PC-9 (cell line): ENCODE data around the gene SCIN.

Experiments
- EZH2 ChIP-seq: fragments of 200-600 bp; sonication (generic); IDR thresholded peaks from 2 replicates; pipeline ENCODE4 v1.8.0; 2017; ENCODE audit warnings: antibody characterized with exemption, low read depth
- TF ChIP-seq, protein P1 (sequence below): fragments of 200-600 bp; sonication (generic); conservative IDR thresholded peaks from 2 replicates; pipeline ENCODE4 v1.6.1; 2017; ENCODE audit warnings: mixed run types, antibody characterized with exemption, mild to moderate bottlenecking, moderate library complexity

DNA sequence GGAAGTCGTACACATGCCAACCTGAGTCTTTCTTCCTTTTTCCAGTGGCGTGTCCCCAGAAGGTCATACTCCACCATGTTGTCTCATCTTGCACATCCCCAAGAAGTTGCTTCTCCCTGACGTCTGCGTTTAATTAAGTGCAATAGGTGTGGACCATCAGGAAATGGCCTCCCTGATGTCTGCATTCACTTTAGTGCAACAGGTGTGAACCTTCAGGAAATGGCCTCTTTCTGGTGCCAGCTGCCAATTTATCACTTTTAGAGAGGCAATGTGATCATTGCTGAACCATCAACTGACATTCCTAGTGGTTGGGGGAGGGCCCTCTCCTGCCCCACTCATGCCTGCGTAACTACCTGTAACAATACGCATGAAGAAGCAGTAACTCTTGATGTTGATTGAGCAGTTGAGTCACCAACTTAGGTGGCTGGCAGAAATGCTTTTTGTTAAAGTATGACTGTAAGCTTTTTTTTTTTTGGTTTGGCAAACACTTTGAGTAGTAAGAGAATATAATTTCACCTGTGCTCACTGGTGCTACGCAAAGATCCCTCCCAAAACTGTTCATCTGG is 25.8 kb downstream of the SCIN start:
- TF ChIP-seq, protein P1, sequence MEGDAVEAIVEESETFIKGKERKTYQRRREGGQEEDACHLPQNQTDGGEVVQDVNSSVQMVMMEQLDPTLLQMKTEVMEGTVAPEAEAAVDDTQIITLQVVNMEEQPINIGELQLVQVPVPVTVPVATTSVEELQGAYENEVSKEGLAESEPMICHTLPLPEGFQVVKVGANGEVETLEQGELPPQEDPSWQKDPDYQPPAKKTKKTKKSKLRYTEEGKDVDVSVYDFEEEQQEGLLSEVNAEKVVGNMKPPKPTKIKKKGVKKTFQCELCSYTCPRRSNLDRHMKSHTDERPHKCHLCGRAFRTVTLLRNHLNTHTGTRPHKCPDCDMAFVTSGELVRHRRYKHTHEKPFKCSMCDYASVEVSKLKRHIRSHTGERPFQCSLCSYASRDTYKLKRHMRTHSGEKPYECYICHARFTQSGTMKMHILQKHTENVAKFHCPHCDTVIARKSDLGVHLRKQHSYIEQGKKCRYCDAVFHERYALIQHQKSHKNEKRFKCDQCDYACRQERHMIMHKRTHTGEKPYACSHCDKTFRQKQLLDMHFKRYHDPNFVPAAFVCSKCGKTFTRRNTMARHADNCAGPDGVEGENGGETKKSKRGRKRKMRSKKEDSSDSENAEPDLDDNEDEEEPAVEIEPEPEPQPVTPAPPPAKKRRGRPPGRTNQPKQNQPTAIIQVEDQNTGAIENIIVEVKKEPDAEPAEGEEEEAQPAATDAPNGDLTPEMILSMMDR = no peak
- no peak for TF ChIP-seq EZH2
